Measurements from ENCODE around the gene PDGFC. TPM values are rescaled to one million over a fixed set of nuclear protein-coding genes. Genes with fewer than 3 reads are reported as not detected.

Gene PDGFC
- total and polyA plus RNA-seq, 2 donors (not counting 3 experiments of a cell fraction or from before 2014, with no cell fraction given): 2.7 to 5.3 TPM

DNA sequence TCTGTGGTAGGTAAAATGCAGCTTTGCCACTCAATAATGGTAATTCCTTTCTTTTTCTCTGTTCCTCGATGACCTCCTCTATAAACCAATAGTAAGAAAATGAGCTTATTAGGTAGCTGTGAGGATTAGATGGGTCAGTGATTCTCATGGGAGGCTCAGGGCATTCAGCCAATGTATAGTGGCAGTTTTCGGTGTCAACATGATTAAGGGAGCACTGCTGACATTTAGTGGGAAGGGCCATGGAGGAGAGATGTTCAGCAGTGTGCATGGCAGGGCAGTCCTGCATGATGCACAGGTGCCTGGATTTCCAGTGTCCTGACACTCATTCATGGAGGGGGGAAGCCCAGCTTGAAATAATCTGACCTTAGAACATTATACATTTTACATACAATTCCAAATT lies 232.8 kb downstream of the PDGFC start:
- BruUV-seq (replicated peaks): no TSS peak
- H3K4me3 ChIP-seq (replicated peaks in 1 of 3; ENCODE audit: insufficient read depth in 1 of 3, low read depth in 1 of 3, low read length in 3 of 3): no peak overlapping the region
- H3K27ac ChIP-seq (ENCODE audit: insufficient read depth, low read depth, low read length): no peak overlapping the region
- H3K9me1 ChIP-seq (replicated peaks; ENCODE audit: control insufficient read depth, extremely low read depth, insufficient read depth, low read length): no peaks in the 10 kb centered on the region
- no peaks in the 10 kb centered on the region for H3K79me2 ChIP-seq (ENCODE audit: control insufficient read depth, insufficient read depth, low read length)
- no peak overlapping the region for H3K9ac ChIP-seq (replicated peaks; ENCODE audit: extremely low read depth, insufficient read depth, low read length)
- H3K4me2 ChIP-seq (ENCODE audit: insufficient read depth, low read length): no peak overlapping the region
- H3K9me3 ChIP-seq (replicated peaks; ENCODE audit: control insufficient read depth, insufficient read depth, low read length): no peaks in the 10 kb centered on the region
- FAIRE-seq (no peak), DNase-seq (ENCODE audit: low read depth, low spot score) (no peak)
- no peaks in the 10 kb centered on the region for H3K4me1 ChIP-seq (ENCODE audit: control insufficient read depth, extremely low read depth, insufficient read depth, low read length)
- intact Hi-C loops (cut with micrococcal nuclease): no loop called here
- H2AFZ ChIP-seq (ENCODE audit: low read depth, low read length): no peak overlapping the region
- ChIA-PET POLR2A (no interaction called here), CTCF (no interaction called here)
- H3K27me3 ChIP-seq (ENCODE audit: control insufficient read depth in 2 of 2, insufficient read depth in 2 of 2, low read length in 2 of 2): no peaks in the 10 kb centered on the region
- no peaks in the 10 kb centered on the region for H3K36me3 ChIP-seq (ENCODE audit: control insufficient read depth in 2 of 2, extremely low read depth in 1 of 2, insufficient read depth in 2 of 2, low read length in 2 of 2)
- TF ChIP-seq, protein P1, sequence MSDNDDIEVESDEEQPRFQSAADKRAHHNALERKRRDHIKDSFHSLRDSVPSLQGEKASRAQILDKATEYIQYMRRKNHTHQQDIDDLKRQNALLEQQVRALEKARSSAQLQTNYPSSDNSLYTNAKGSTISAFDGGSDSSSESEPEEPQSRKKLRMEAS (IDR thresholded peaks at IDR 0.05; ENCODE audit: insufficient read depth, insufficient read length): no peak
- no peak for TF ChIP-seq POLR2AphosphoS5 (IDR thresholded peaks at IDR 0.05; ENCODE audit: insufficient read depth, low read depth, low read length)
- no peak for TF ChIP-seq JUN (IDR thresholded peaks at IDR 0.05; ENCODE audit: borderline replicate concordance, insufficient read depth, insufficient read length, low read depth)
- TF ChIP-seq FOS (IDR thresholded peaks at IDR 0.05; ENCODE audit: borderline replicate concordance, insufficient read depth, low read length): no peak
- no peak for TF ChIP-seq EZH2 (IDR thresholded peaks at IDR 0.05; ENCODE audit: borderline replicate concordance, low read depth, low read length, severe bottlenecking)
- TF ChIP-seq GATA2 (IDR thresholded peaks at IDR 0.05; ENCODE audit: insufficient read depth, insufficient read length, low read depth, low read length): no peak
- TF ChIP-seq POLR2A (IDR thresholded peaks at IDR 0.05; ENCODE audit: low read depth, low read length): no peak
- TF ChIP-seq MYC (IDR thresholded peaks at IDR 0.05; ENCODE audit: low read depth, low read length): no peak
- TF ChIP-seq, protein P2, sequence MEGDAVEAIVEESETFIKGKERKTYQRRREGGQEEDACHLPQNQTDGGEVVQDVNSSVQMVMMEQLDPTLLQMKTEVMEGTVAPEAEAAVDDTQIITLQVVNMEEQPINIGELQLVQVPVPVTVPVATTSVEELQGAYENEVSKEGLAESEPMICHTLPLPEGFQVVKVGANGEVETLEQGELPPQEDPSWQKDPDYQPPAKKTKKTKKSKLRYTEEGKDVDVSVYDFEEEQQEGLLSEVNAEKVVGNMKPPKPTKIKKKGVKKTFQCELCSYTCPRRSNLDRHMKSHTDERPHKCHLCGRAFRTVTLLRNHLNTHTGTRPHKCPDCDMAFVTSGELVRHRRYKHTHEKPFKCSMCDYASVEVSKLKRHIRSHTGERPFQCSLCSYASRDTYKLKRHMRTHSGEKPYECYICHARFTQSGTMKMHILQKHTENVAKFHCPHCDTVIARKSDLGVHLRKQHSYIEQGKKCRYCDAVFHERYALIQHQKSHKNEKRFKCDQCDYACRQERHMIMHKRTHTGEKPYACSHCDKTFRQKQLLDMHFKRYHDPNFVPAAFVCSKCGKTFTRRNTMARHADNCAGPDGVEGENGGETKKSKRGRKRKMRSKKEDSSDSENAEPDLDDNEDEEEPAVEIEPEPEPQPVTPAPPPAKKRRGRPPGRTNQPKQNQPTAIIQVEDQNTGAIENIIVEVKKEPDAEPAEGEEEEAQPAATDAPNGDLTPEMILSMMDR (IDR thresholded peaks at IDR 0.05; ENCODE audit: extremely low read depth in 1 of 2, insufficient read depth in 1 of 2, low read depth in 1 of 2, low read length in 2 of 2): no peak
- dilution Hi-C loops (cut with MboI; ENCODE audit: extremely low pct_ligation_motif_present, low sequenced_read_pairs): no loop called here
- H4K20me1 ChIP-seq (replicated peaks; ENCODE audit: control insufficient read depth, extremely low read depth, insufficient read depth, low read length): no peaks in the 10 kb centered on the region

Measured in endothelial cell of umbilical vein (primary cell).